DMS 273 (cell line): ENCODE results near the gene ITPR1.
A peak's percentile ranks its signal among the peaks of the same experiment; 100 is the strongest.

Source experiments
- DNase-seq: peaks from one replicate; lab custom pipeline; 2025; ENCODE audit not compliant: unreplicated experiment; lab: John Stamatoyannopoulos, UW

ITPR1 gene

GRCh38 chr3:4508048-4508981 lies 15.2 kb downstream of the ITPR1 start:
- peak; percentile 4 for DNase-seq

GRCh38 chr3:4509043-4509442 lies 15.9 kb downstream of the ITPR1 start:
- DNase-seq, result no peak

DNA sequence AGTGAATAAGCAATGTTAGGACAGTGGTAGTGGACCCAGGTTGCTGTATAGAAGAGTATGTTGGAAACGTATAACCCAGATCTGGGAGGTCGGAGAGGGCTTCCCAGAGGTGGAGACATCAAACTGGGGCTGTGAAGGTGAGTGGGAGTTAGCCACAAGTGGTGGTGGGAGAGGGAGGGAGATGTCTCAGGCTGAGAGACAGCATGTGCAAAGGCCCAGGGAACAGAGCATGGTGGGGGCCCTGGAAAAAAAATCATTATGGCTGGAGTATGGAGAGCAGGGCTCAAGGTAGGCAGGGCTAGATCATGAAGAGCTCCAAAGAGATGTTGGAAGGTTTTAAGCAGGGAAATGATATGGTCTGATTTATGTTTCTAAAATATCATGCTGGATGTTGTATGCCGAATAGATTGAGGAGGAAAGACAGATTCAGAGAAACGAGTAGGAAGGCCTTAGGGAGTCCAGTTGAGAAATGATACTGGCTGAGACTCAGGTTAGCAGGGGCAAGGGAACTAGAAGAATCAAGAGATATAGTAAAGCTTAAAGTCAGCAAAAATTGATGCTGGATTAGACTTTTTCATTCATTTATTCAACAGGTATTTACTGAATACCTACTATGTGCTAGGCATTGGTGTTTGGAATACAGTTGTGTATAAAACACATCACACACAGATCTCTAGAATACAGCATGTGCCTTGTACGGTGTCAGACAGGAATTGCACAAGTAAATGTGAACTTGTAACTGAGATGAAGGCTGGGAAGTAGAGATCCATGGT lies 17.0 kb downstream of the ITPR1 start:
- no peak for DNase-seq

GRCh38 chr3:4511491-4512262 lies 18.5 kb downstream of the ITPR1 start:
- no peak for DNase-seq

DNA sequence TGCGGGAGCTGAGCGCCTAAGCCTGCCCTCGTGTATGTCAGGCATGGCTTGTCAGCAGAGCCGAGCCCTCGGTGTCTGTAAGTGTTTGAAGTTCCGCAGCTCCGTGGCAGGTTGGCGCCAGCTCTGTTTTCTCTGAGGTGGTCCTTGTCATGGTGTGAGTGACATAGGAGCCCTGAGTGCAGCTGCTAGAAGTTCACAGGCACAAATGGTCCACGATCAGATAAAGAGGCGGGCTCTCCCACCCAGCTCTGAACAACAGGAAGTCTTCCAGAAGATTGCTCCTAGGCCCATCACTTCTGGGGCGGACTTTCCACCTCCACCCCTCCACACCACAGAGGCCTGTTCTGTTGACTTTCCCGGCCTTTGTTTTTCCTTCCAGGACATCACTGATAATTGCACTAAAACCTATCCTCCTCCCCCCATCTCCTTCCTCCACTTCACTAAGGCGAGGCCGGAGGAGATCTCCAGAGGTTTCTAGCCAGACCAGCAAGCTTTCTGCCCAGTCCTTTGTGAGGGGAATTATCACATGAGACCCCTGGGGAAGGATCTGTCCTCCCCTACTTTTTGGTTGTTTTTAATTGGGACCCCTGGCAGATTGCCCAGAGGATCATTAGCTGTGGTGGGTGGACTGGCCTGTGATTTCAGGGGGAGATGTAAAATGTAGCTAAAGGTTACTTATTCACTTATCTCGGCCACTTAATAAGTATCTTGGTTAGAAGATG lies 19.9 kb downstream of the ITPR1 start:
- DNase-seq, result peak; percentile 4

GRCh38 chr3:4514321-4514720 lies 21.2 kb downstream of the ITPR1 start:
- DNase-seq, result no peak

DNA sequence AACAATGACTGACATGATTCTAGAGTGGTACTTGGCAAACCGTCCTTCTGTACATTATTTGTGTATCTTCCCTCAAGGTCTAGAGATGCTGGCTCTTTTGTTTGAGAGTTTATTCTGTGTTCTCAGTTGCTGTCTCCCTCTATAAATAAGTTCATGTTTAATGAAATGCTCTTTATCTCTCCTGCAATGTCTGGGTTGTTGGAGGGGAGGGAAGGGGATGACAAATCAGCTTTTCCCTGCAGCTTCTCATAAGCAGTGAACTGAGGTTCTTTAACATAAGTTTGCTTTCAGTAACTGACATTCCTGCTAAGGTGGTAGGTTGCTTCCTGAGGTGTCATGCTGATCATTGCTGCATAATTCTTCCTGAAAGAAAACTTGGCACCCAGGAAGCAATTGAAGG lies 21.8 kb downstream of the ITPR1 start:
- DNase-seq, result no peak

GRCh38 chr3:4515916-4516579 lies 22.9 kb downstream of the ITPR1 start:
- no peak for DNase-seq

DNA sequence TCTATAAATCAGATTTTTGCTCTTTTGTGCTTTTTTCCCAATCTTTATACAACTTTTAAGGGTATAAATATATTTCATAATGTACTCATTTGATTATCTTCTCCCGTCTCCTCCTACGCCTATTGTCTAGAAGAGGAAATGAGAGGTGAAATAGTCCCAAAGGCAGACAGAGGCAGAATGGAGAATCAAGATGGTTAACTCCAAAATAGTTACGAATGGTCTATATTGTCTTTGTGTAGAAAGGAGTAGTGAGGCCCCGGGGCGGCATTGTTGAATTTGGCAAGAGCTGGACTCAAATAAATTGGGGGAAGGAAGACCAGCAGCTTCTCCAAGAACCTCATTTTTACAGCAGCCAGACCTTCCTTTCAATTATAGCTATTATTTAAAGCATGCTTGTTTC lies 23.9 kb downstream of the ITPR1 start:
- DNase-seq, result no peak

- DNase-seq, result no peak
Measured at GRCh38 chr3:4517643-4518311, 24.6 kb downstream of the ITPR1 start.

DNA sequence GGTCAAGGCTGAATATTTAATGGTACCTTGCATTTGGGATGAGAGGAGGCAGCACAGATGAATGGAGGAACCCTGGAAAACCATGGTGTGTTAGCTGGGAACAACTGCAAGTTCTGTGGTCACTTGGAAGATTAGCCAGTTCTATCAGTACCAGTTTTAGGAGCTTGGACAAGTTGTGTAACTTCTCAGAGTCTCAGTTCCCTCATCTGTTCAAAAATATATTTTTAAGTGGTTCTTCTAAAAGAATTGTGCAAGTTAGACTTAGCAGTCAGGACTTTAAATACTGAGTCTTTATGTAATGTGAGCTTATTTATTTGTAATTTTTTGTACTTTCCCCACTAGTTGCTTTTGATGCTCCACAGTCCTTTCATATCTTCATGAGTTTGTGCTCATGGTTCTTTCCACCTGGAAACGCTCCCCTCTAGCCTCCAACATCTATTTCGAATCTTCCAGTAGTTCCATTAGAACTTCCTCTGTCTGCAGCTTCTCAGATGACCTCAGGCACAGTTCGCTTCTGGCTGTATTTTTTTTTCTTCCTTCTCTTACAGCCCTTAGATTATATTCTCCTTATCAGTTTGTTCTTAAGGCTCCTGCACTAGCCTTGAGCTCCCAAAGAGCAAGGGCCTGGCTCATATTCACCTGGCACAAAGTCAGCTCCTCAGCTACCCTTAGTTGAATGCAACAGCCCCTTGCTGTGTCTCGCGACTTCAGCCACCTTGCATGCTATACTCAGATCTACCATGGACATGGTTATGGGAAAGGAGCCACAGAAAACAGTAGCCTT lies 27.1 kb downstream of the ITPR1 start:
- DNase-seq, result no peak

- DNase-seq, result no peak
Measured at GRCh38 chr3:4522947-4523346, 29.8 kb downstream of the ITPR1 start.

DNA sequence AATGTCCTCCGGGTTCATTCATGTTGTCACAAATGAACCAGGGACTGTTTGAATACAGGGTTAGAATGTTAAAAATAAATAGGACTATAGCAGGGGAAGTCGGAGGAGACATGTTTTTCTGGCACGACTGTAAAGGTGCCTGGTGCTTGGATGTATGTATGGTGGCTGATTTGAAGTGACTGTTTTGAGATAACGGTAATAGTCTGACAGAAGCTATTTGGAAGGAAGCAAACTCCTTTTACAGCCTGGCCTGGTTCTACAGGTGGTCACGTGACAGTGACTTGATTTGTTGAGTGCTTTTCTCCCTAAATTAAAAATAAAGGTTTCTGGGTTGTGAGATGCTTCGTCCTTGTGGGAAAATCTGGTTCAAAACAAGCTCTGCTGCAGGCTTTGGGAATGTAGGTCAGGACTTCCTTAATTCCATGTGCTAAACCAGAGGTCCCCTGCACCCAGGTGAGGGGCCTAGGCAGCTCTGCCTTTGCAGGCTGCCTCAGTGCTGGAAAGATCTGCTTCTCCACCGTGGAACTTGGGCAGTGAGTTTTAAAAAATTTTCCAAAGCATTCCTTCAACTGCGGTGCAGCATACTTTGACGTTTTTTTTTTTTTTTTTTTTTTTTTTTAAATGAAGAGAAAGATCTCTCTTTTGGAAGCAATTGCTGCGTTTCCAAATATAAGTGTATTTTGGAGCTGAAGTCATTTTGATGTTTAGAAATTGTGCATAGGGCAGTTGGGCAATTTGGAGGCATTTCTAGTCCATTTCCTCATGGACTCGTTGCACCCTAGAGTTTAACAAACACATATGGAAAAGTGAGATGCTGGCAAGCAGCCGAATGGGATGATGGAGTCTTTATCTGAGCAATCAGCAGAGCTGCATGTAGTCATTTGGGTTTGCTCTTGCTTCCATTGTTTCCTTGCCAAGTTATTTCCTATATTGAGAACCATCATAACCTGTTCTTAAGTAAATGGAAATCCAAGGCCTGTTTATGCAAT lies 30.9 kb downstream of the ITPR1 start:
- peak; percentile 54 for DNase-seq

GRCh38 chr3:4525560-4526223 lies 32.5 kb downstream of the ITPR1 start:
- no peak for DNase-seq

GRCh38 chr3:4528320-4528719 lies 35.2 kb downstream of the ITPR1 start:
- no peak for DNase-seq

DNA sequence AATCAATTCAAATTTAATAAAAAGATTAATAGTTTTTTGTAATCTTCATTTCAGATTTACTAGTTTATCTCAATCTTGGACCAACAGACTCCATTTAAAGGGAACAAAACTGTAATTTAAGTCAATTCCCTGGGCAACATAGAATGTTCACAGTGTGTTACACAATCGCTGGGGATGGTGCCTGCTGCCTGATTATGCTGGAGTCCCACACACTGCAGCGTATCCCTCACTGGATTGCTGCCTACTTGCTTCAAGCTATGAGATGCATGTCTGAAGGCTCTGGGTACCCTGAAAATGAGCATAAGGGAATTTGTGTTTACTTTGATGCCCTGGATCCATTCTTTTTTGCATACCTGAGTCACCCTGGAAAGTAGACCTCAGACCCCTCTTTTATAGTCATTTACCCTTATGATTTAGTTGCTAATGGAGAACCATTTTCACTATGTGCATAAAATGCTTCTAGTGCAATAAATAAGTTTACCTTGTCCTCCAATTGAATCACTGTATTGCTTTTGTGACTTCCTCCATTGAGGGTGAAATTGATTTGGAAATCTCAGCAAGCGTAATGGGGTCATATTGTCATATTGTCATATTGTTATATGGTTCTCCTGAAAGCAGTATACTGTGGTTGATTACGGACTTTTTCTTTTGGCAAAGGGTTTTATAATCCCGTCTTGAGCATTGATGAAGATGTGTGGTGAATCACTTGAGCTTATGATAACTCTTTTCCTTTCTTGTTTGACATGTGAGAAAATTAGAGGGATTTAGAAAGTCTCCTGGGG lies 35.9 kb downstream of the ITPR1 start:
- DNase-seq, result no peak
